C1 segment of cervical spinal cord (tissue), 14 donors: ENCODE measurements around the gene SERINC1.
"Not testable (repeated sequence)": the region's sequence is repeated elsewhere in the genome, so short reads cannot be mapped to it uniquely, and the experiment has no call there.

Experiments
- DNase-seq, 14 donors: peaks; one replicate each; lab custom pipeline; 2025; lab: John Stamatoyannopoulos, UW

Gene SERINC1

DNA sequence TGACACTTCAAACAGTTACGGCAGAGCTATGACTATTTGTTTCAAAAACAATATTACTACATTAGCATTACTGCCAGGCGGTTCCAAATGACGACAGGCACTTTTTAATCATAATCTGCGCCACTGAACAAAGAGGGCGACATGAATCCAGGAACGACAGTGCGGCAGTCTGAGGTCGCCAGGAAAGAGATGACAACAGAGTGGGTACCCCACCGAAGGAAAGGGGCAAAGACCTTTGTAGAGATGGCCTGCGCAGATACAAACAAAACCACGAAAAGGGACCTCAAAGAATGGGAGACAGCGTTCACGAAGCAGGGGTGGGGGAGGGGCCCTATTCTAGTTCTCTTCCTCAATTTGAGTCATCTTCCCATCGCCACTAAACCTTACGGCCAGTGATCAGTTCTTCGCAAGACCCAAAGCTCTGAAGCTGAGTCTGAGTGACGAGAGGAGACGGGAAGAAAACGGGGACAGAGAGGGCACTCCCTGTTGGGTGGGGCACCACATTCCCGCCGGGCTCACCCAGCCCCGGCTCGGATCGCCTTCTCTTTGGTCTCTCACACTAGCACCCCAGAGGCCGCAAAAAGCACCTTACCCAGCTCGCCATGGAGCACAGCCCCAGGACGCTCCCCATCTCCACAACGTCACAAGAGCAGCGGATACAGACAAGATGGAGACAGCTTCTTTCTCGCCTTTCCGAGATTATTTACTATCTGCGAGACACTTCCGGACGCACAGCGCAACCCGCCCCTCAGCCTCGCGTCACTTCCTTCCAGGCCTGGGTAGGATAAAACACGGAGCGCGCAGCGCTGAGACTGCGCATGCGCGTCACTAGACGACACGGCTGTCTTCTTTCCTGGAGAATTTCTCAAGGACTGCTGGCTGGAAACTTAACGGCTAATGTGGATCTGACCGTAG lies at the start of gene SERINC1:
SERINC1 (minus strand) TSS at position 701 of the 915 bp plus-strand sequence; CDS start at position 631, 70 bp downstream.
- peak; percentile 57 to 95 (median 91) for DNase-seq

DNA sequence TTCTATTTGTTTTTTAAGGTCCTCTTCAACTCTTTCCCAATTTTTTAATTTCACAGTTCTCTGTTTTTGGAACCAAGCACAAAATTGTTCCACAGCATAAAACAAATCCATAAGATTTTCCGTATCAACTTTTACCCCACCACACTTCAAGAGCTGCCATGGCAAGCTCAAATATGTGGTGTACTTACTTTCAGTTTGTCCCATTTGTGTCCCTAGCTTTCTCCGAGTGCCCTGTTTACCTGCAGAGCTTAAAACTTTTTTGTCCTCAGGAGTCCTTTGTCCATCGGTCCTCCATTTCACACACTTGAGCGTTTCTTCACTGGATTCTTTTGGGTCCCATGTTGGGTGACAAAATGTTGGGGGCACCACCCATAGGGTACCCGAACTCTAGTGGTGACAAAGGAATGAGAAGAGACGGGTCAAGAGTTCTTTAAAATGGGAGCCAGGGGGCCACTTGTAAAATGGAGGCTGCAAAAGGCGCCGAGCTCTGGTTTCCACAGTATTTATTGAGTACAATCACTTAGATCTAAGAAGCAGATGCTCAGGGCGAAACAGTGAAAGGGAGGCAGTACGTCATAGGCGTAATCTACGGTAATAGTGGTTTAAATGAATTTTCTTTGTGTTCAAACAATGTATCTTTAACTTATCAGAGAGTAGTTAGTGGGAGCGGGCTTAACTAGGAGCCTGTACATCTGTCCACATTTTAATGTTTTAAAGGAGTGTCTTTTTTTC lies 39.8 kb upstream of the SERINC1 start:
- no peak for DNase-seq

DNA sequence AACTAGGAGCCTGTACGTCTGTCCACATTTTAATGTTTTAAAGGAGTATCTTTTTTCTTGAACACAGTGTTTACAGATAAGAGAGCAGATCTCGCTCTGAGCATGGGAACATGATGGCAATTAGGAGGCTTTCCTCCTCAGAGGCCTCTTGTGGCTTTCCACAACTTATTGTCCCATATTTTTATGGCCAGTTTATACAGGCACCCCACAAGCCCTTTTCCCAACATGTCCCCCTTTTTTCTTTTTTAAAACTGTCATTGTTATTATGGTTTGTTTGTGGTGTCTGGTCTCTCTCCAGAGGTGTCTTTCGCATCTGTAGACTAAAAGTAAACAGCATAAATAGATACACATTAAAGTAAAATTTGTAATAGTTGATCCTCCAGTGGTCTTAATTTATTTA lies 33.6 kb upstream of the SERINC1 start:
- DNase-seq, result not testable (repeated sequence)

DNA sequence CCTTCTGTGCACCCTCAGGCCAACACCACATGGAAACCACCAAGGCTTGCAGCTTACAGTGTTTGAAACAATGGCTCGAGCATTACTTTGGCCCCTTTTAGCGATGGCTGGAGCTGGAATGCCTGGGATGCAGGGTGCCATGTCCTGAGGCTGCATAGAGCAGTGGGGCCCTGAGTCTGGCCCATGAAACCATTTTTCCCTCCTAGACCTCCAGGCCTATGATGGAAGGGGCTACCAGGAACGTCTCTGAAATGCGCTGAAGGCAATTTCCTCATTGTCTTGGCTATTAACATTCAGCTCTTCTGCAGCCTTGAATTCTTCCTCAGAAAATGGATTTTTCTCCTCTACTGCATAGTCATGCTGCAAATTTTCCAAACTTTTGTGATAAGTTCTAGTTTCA lies 29.9 kb upstream of the SERINC1 start:
- DNase-seq, result no peak

DNA sequence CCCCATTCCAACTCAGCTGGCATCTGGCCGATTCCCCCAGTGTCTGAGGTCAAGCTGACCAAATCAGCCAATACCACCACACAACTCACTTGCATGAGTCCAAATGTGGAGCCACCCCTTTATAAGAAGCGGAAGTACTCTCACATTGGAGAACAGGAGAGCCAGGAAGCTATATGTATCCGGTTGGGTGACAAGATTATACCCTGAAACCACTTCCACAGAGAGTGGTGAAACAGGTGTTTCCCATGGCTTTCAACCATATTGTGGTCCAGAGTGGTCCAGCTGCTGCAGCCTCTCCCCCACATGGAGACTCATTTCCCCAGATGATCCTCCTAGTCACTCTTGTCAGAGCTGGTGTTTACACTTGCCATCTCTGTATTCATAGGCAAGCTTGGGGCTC lies 24.0 kb upstream of the SERINC1 start:
- DNase-seq, result no peak

DNA sequence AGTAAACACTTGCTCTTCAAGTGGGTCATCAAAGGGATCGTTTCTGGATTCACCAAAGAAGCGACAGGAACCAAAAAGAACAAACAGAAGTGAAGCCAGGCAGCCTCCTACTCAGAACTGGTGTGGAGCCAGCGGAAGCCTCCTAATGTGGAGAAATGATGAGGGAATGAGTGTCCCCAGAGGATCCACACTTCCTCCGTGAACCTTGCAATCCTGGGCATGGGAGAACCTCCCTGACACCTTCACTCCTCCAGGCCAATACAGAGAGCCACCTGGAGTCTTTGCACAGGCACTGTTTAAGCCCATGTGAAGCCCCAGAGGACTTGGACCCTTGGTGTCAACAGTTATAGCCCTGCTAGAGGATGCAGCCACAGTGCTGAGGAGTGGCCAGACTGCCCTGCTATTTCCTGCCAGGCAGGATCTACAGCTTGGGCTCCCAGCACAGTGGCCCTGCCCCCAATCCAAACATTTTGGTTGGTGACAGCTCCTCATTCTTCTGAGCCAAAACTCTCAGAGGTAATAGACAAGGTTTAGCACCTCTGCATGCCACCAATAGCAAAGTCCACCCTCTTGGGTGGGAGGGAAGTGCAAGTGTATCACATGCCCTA lies 23.2 kb upstream of the SERINC1 start:
- DNase-seq, result no peak

DNA sequence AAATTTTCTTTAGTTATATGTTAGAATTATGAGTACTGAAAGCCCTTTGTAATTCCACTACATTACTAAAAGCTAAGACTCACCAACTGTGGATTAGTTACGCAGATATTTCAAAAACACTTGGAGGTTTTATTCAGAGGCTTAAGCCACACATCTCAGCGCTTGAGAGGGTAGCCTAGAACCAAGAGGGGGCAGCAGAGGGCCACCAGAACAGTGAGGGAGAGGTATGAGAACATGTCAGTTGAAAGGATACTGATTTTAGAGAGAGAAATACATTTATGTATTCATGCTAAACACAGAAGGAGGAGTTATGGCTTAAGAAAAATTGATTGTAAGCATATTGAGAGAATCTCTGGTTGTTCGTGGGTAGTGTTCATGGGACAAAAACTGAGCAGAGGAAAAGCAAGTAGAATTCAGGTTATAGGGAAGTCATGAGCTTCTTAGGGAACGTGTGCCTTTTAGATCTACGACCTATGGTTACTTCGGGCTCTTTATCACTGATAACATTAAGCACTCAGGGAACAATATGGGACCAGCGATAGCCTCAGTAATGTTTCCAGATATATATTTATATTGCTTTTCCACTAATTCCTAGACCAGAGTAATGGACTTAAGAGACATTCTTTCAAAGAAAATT lies 20.4 kb upstream of the SERINC1 start:
- DNase-seq, result peak in 11 of 14 donors; percentile 5 to 68 (median 25)

DNA sequence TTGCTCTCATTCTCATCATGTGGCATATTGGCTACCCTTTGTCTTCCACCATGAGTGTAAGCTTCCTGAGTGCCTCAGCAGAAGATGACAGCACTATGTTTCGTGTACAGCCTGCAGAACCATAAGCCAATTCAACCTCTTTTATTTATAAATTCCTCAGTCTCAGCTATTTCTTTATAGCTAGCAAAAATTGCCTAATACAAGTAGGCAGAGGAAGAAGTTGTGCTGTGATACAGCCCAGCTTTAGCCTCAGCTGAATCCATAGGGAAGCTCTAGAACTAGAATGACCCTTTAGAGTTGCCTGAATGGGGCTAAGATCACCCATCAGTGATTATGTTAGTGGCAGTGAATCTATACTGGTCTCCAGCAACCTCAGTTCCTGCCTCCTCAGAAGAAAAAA lies 19.0 kb upstream of the SERINC1 start:
- no peak for DNase-seq

DNA sequence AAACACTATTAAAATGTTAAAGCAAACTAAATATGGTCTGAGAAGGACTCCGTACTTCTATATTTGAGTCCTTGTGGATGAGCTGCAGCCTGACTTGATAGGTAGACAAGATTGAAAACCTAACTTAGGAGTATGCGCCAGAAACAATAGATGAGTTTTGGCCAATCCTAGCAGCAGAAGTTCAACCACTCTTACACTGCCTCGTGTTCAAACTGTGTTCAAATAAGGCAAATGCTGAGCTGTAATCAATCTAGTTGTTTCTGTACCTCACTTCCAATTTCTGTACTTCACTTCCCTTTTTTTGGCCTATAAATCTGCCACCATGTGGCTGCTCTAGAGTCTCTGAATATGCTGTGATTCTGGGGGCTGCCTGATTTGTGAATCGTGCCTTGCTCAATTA lies 13.2 kb upstream of the SERINC1 start:
- no peak for DNase-seq

DNA sequence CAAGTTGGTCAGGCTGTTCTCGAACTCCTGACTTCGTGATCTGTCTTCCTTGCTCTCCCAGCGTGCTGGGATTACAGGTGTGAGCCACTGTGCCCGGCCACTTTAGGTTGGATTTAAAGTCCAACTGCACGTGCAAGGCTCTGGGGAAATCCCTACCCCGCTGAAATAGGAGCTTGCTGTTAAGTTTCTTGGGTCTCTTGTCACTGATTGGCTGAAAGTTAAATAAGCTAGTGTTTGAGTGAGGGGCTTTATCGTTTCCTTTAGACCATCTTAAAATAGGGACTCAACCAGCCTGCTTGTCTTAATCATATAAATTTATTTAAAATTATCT lies 11.1 kb upstream of the SERINC1 start:
- DNase-seq, result no peak

DNA sequence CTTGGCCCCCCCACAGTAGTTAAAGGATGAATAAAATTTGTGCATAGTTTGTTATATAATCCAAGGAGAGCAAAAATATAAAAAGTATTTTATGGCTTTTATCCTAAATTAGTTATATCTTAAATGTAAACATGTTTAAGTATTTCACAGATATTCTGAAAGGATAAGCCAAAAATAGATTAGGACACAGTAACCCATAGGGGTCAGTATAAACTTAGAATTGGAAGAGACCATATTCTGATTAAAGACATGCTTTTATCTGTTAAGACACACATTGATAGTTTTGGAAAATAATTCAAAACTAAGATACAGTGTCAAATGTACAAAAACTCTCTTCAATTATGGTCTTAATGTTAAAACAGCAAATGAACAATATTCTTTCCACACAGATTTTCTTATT lies 4.5 kb upstream of the SERINC1 start:
- peak in 1 of 14 donors; percentile 4 for DNase-seq

DNA sequence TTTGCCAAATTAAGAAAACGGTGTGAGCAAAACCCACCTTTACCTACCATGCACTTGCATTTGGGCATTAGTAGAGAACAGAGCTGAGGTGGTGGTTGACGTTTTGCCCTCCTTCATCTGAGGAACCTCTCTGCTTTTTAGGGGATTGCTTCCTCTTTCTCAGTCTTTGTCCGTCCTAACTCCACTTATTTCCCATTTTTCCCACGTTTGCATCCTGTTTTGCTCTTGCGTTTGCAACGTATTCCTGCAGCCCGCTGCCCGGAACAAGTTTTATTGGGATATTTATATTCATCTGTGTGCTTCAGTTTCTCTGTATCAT lies 374 bp upstream of the SERINC1 start:
- no peak for DNase-seq

DNA sequence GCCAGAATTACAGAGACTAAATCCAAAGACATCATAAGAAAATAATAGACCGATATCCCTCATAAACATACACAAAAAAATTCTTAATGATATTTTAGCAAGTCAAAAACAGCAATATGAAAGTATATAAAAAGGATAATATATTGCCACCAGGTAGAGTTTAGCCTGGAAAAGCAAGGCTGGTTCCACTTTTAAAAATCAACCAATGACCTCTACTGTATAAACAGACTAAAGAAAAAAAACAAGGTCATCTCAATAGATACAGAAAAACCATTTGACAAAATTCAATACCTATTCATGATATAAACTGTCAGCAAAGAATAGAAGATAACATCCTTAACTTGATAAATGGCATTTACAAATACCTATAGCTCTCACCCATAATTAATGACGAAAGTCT lies 9.7 kb downstream of the SERINC1 start:
- DNase-seq, result no peak

DNA sequence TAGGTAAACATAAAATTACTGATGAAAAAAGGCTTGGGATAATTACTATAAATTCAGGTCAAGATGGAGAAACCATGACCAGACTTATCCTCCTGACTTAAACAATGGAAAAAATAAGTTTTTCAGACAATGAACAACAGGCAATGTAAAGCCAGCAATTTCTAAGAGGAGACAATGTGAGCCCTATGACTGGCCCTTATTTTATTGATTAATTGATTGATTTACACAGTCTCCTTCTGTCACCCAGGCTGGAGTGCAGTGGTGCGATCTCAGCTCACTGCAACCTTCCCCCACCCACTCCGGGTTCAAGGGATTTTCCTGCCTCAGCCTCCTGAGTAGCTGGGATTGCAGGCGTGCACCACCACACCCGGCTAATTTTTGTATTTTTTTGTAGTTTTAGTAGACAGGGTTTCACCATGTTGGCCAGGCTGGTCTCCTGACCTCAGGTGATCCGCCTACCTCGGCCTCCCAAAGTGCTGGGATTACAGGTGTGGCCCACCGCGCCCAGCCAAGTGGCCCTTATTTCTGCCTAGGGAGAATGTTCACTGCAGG lies 11.7 kb downstream of the SERINC1 start:
- not testable (repeated sequence) for DNase-seq

DNA sequence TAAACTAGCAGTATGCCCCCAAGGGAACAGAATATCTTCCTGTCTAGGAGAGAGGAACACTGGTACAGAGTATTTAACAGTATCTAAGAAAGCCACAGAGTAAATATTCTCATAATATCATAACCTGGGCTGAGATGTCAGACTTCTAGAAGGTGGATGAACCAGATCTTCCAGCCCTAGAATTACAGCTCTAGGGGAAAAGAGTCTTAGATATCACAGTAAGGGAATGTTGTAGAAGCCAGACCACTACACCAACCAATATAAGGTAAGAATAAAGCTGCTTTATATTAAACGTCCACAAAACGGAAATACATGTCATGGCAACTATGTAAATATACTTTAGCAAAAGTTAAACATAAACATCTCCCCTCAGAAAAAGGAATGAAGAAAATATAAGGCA lies 12.4 kb downstream of the SERINC1 start:
- DNase-seq, result no peak

DNA sequence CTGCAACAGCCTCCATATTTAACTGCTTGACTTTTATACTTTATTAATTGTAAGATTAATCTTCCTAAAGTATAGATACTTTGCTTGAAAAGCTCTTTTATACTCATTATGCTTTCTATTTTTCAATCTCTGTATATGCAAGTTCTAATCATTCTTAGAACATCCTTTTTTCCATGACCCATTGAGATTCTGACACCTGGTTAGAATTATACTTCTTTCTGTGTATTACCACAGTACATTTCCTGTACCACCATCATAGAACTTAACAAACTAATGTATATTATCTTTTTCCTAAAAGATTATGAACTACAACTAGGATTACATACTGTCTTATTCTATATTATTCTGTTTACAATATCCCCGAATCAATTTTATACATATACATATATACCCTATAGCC lies 13.5 kb downstream of the SERINC1 start:
- DNase-seq, result no peak

DNA sequence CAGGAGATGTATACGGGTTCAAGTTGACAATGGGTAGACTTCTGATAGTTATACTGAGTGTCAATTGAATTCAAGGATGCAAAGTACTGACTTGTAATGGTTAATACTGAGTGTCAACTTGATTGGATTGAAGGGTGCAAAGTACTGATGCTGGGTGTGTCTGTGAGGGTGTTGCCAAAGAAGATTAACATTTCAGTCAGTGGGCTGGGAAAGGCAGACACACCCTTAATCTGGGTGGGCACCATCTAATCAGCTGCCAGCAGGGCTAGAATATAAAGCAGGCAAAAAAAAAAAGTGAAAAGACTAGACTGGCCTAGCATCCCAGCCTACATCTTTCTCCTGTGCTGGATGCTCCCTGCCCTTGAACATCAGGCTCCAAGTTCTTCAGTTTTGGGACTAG lies 16.5 kb downstream of the SERINC1 start:
- not testable (repeated sequence) for DNase-seq

DNA sequence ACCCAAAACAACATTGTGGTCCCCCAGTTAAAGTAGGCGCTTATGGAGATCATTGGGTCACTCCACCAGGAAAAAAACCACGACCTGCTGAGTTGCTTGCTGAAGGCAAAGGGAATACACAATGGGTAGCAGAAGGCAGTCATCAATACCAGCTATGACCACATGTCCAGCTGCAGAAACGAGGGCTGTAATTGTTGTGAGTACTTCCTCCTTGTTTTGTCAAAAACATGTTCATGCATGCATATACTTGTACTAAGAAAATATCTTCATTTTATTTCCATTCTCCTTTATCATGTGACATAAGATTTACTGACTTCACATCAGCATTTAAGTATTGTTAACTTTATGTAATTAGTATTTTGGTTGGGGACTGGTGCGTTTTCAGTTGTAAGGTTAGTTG lies 16.9 kb downstream of the SERINC1 start:
- no peak for DNase-seq

DNA sequence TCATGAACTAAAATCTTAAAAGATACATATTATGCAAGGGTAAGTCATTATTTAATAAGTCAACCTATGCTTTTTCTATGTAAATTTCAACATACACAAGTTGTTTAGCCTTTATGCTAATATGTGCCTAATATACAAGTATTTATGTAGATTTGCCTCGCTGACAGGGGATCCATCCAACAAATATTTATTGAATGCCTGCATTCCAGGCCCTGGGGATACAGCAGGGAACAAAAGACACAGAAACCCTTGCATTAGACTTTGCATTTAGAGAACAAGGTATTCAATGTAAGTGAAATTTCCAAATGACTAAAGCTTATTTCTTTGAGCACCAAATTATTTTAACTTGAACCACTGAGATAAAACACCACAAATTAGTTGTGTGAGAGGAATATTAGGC lies 19.1 kb downstream of the SERINC1 start:
- DNase-seq, result no peak

DNA sequence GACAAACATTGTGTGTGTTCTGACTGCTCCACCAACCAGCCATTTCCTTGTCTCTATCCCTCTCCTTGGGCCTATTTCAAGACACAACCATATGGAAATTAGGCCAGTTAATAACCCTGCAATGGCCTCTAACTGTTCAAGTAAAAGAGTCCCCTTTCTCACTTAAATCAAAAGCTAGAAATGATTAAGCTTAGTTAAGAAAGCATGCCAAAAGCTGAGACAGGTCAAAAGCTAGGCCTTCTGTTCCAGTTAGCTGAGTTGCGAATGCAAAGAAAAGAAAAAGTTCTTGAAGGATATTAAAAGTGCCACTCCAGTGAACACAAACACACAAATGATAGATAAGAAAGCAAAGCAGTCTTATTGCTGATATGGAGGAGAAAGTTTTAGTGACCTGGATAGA lies 22.5 kb downstream of the SERINC1 start:
- no peak for DNase-seq

DNA sequence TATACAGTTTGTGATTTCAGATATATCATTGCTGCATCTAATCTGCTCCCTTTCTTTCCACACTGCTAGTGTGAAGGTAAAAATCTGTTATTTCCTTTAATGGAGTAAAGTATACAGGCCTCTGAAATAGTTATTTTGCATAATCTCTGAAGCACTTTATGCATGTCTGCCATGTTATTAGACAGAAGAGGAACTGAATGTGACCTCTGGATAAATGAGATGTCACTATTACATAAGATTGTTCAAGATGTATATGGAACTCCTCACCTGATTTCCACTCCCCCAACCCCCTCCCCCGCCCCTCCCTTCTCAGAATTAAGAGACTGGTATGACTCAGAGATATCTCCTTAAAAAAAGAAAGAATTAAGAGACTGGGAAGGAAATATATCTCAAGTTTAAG lies 26.3 kb downstream of the SERINC1 start:
- DNase-seq, result no peak

DNA sequence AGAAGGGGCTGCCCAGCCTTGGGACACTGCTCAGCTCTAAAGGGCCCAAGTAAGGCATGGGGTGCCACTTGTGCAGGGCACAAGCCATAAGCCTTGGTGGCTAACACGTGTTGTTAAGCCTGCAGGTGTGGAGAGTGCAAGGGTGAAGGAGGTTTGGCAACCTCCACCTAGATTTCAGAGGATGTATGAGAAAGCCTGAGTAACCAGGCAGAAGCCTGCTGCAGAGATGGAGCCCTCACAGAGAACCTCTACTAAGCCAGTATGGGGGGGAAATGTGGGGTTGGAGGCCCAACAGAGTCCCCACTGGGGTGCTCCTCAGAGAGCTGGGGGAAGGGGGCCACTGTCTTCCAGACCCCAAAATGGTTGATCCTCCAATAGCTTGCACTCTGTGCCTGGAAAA lies 32.6 kb downstream of the SERINC1 start:
- no peak for DNase-seq
